Chondrocyte (in vitro differentiated cells): ENCODE data around the gene CSRNP3. TPM values are rescaled to one million over a fixed set of nuclear protein-coding genes. Genes with fewer than 3 reads are reported as not detected.

Experiments used
- DNase-seq: peaks from one replicate; pipeline ENCODE4 v3.0.0; 2021; ENCODE audit warnings: mixed read lengths, low spot score
- H3K27ac Mint-ChIP-seq: one replicate; pipeline ENCODE4 v1.8.0; 2021; ENCODE audit warnings: mild to moderate bottlenecking, moderate library complexity, mixed read lengths; ENCODE audit not compliant: unreplicated experiment
- H3K27me3 Mint-ChIP-seq: 2 replicates; pipeline ENCODE4 v1.8.0; 2021; ENCODE audit warnings: low read depth, mixed read lengths
- H3K36me3 Mint-ChIP-seq: 2 replicates; pipeline ENCODE4 v1.8.0; 2021; ENCODE audit warnings: low read depth, mixed read lengths
- H3K4me1 Mint-ChIP-seq: 2 replicates; pipeline ENCODE4 v1.8.0; 2021; ENCODE audit warnings: low read depth, mild to moderate bottlenecking, mixed read lengths
- H3K4me3 Mint-ChIP-seq: one replicate; pipeline ENCODE4 v1.8.0; 2021; ENCODE audit warnings: mild to moderate bottlenecking, moderate library complexity, mixed read lengths; ENCODE audit not compliant: unreplicated experiment
- H3K9me3 Mint-ChIP-seq: 2 replicates; pipeline ENCODE4 v1.8.0; 2021; ENCODE audit warnings: low read depth, mixed read lengths
- total RNA-seq: library from RNA; stranded (reverse); gene quantifications from 3 replicates; pipeline ENCODE4 v1.2.1, GENCODE V29; 2021
- TF ChIP-seq, protein P1 (sequence below): fragments of 200-600 bp; sonication (generic); IDR thresholded peaks from 2 replicates; pipeline ENCODE4 v1.5.0; 2021; ENCODE audit warnings: antibody characterized with exemption, mild to moderate bottlenecking, moderate library complexity

Gene CSRNP3
- total RNA-seq, 1 donor from 2014 or later: 3.7 TPM

DNA sequence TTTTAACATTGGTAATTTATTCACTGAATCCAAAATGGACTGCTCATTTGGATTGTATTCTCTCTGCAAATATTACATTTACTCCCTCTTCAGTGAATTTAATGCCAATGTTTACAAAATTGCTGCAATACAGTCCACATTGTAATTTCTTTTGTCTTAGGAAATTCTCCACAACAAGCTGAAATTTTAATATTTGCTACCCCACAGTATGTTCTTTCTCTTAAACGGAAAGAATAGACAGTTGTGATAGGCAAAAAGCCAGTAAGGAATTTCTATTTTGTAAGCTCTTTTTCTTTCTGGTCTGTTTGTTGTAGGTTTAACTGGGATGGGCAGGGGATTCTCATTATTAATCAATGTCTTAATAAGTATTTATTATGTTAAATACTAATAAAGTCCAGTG lies 92.0 kb downstream of the CSRNP3 start:
- no peak overlapping the region for H3K4me3 Mint-ChIP-seq

DNA sequence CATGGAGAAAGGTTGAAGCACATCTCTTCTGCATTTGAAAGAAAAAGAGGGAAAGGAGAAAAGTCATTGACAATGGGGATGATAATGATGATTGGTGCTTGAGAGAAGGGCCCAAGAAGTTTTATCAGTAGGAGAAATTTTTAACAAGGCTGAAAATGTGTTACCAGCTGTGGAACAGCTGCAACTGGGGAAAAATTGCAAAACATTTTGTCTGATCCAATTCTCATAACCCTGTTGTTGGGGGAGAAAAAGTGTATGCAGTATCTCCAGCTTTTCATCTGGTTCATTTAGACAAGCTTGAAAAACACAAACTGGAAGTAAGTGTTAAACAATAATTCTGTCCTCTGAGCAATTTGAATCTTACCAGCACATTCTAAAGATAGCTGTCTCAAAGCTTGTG lies 92.7 kb downstream of the CSRNP3 start:
- TF ChIP-seq, protein P1, sequence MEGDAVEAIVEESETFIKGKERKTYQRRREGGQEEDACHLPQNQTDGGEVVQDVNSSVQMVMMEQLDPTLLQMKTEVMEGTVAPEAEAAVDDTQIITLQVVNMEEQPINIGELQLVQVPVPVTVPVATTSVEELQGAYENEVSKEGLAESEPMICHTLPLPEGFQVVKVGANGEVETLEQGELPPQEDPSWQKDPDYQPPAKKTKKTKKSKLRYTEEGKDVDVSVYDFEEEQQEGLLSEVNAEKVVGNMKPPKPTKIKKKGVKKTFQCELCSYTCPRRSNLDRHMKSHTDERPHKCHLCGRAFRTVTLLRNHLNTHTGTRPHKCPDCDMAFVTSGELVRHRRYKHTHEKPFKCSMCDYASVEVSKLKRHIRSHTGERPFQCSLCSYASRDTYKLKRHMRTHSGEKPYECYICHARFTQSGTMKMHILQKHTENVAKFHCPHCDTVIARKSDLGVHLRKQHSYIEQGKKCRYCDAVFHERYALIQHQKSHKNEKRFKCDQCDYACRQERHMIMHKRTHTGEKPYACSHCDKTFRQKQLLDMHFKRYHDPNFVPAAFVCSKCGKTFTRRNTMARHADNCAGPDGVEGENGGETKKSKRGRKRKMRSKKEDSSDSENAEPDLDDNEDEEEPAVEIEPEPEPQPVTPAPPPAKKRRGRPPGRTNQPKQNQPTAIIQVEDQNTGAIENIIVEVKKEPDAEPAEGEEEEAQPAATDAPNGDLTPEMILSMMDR: no peak
- H3K4me3 Mint-ChIP-seq: no peak overlapping the region
- H3K27ac Mint-ChIP-seq: no peak overlapping the region
- H3K27me3 Mint-ChIP-seq: no peaks in the 10 kb centered on the region
- H3K9me3 Mint-ChIP-seq: no peaks in the 10 kb centered on the region
- no peaks in the 10 kb centered on the region for H3K4me1 Mint-ChIP-seq
- no peaks in the 10 kb centered on the region for H3K36me3 Mint-ChIP-seq
- no peak for DNase-seq

More for the DNA sequence above, 92.0 kb downstream of the CSRNP3 start:
- H3K4me1 Mint-ChIP-seq: no peaks in the 10 kb centered on the region
- H3K27me3 Mint-ChIP-seq: no peaks in the 10 kb centered on the region
- DNase-seq: no peak
- H3K36me3 Mint-ChIP-seq: no peaks in the 10 kb centered on the region
- TF ChIP-seq, protein P1: no peak
- no peak overlapping the region for H3K27ac Mint-ChIP-seq
- no peaks in the 10 kb centered on the region for H3K9me3 Mint-ChIP-seq

DNA sequence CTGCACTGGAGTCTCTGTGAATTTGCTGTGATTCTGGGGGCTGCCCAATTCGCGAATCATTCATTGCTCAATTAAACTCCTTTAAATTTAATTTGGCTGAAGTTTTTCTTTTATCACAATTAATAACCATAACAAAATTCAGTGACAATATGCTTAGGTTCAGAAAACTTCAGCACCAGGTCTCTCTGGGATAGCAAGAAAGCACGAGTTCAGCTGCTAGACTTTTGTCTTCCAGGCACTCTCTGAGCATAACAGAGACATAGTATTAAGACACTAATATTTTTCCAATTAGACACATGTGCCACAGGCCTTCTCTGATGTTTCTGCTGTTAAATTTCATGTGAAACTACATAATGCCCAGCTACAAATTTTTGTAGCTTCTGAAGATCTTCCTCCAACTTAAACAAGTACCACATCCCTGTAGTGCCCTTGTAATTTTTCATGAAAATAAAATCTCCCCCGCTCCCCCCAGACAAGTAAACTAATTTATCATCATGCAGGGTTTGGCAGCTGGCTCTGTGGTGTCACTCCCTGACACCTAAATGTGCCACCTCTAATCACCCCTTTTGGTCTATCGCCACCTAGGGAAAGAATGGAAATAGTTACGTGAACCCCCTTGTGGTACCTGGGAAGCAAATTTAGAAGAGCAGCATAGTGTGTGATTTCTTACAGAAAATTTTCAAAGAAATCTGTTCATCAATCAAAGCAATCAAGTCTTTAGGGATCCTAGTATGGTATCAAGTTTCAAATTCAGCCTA lies 94.1 kb downstream of the CSRNP3 start:
- TF ChIP-seq, protein P1: peak; percentile 42
- Mint-ChIP-seq H3K4me1 (no peaks in the 10 kb centered on the region), H3K27me3 (no peaks in the 10 kb centered on the region), H3K36me3 (no peaks in the 10 kb centered on the region), H3K9me3 (no peaks in the 10 kb centered on the region), H3K4me3 (no peak overlapping the region), H3K27ac (no peak overlapping the region)
- DNase-seq: no peak

DNA sequence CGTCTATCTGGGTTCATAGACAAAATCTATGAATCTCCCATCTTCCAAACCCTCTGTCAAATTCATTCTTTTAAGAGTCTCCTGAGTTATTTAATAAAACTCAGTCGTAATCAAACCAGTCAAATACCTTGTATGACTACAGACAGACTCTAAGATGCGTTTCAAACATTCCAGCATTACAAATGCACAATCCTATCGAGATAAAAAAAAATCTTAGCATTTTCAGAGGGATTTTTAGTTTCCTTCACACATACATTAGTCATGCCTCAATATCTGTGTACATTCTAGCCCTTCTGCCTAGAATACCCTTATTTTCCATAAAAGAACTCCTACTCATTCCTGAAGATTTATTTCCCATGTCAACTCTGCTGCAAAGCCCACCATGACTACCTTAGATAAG lies 96.5 kb downstream of the CSRNP3 start:
- no peak overlapping the region for H3K4me3 Mint-ChIP-seq
- DNase-seq: no peak

DNA sequence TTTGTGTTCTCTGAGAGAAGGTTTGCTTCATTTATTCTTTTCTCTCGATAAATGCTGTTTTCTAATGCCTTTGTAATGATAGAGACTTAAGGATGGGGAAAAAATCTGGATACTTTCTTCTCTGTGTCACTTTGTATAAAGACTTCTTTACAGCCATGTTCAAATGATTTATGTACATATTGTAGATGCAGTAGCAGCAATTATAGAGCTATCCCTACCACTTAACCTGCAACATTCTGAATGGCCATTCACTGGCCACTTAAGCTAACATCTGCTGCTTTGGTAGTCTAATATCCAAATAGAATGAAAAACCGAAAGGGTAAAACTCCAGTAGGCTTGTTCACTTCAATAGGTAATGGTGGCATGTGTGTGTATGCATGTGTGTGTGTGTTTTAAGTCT lies 97.8 kb downstream of the CSRNP3 start:
- no peaks in the 10 kb centered on the region for H3K36me3 Mint-ChIP-seq
- H3K27ac Mint-ChIP-seq: no peak overlapping the region
- H3K4me1 Mint-ChIP-seq: peaks cover 3% of the 10 kb centered on the region
- H3K9me3 Mint-ChIP-seq: no peaks in the 10 kb centered on the region
- TF ChIP-seq, protein P1: no peak
- no peak for DNase-seq
- H3K4me3 Mint-ChIP-seq: no peak overlapping the region
- H3K27me3 Mint-ChIP-seq: no peaks in the 10 kb centered on the region

More for the DNA sequence above, 96.5 kb downstream of the CSRNP3 start:
- H3K36me3 Mint-ChIP-seq: no peaks in the 10 kb centered on the region
- H3K27me3 Mint-ChIP-seq: no peaks in the 10 kb centered on the region
- TF ChIP-seq, protein P1: no peak
- no peaks in the 10 kb centered on the region for H3K9me3 Mint-ChIP-seq
- H3K27ac Mint-ChIP-seq: no peak overlapping the region
- H3K4me1 Mint-ChIP-seq: no peaks in the 10 kb centered on the region
